GM19238 (cell line): ENCODE data around the gene MYBPC2.

Experiments used
- DNase-seq: peaks from one replicate; pipeline ENCODE4 v3.0.0; 2011; ENCODE audit warnings: low spot score; ENCODE audit not compliant: insufficient read length

The MYBPC2 gene

DNA sequence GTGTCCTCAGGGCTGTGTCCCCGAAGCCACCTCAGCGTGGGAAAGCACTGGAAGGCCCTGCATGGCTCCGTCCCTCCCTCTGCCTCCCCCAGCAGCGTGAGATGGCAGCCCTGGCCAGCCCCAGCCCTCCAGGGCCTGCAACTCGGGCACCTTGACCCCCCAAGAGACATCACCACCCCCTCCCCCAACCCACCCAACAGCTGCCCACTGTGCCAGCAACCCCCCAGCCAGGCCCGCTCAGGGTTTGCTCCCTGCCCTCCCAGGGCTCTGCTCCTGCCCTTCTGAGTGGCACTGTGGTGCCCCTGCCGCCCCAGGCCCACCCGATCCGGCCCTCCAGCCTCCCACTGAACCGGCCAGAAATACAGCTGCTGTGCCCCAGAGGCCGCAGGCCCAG is 82.5 kb downstream of the MYBPC2 start:
- no peak for DNase-seq
